ENCODE results near the gene EEA1.

EEA1 gene

DNA sequence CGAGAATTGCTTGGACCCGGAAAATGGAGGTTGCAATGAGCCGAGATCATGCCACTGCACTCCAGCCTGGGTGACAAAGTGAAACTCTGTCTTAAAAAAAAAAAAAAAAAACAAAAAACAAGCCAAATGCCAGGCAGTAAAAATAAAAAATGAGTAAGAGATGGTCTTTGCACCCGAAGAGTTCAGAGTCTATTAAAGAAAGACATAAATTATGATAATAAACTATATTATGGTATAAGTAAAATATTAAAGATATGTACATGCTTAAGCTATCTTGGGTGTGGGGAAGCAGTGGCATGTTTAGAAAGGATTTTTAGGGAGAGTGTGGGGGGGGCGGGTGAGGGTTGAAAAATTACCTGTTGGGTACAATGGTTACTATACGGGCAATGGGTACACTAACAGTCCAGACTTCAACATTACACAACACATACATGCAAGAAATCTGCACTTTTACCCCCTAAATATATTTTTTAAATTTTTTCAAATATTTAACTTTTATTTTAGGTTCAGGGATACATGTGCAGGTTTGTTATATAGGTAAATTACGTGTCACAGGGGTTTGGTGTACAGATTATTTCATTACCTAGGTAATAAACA is 99.3 kb downstream of the EEA1 start:
- no peaks in the 10 kb centered on the region for H3K27me3 ChIP-seq (ENCODE audit: low read length)
- H2AFZ ChIP-seq (ENCODE audit: low read depth, low read length, severe bottlenecking), result no peak overlapping the region
- H3K4me3 ChIP-seq (ENCODE audit: insufficient read depth, low read length, poor library complexity, severe bottlenecking), result no peak overlapping the region
- H3K9ac ChIP-seq (ENCODE audit: low read length), result no peak overlapping the region
- no peaks in the 10 kb centered on the region for H3K79me2 ChIP-seq (ENCODE audit: insufficient read depth, low read length)
- no peaks in the 10 kb centered on the region for H3K9me3 ChIP-seq (ENCODE audit: insufficient read depth, low read length)
- H3K4me2 ChIP-seq (ENCODE audit: low read depth, low read length, poor library complexity, severe bottlenecking), result no peak overlapping the region
- H3K36me3 ChIP-seq (ENCODE audit: low read length), result peaks cover 2% of the 10 kb centered on the region; the same call in 1 of the 2 replicates
- H3F3A ChIP-seq (ENCODE audit: insufficient read depth), result 0 out of 2 replicates have a peak, but pooled peaks cover 6% of the 10 kb centered on the region
- TF ChIP-seq, protein P1, sequence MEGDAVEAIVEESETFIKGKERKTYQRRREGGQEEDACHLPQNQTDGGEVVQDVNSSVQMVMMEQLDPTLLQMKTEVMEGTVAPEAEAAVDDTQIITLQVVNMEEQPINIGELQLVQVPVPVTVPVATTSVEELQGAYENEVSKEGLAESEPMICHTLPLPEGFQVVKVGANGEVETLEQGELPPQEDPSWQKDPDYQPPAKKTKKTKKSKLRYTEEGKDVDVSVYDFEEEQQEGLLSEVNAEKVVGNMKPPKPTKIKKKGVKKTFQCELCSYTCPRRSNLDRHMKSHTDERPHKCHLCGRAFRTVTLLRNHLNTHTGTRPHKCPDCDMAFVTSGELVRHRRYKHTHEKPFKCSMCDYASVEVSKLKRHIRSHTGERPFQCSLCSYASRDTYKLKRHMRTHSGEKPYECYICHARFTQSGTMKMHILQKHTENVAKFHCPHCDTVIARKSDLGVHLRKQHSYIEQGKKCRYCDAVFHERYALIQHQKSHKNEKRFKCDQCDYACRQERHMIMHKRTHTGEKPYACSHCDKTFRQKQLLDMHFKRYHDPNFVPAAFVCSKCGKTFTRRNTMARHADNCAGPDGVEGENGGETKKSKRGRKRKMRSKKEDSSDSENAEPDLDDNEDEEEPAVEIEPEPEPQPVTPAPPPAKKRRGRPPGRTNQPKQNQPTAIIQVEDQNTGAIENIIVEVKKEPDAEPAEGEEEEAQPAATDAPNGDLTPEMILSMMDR (IDR thresholded peaks at IDR 0.05; ENCODE audit: insufficient read depth, low read length, poor library complexity, severe bottlenecking), result no peak
- TF ChIP-seq EZH2phosphoT487 (conservative IDR thresholded peaks at IDR 0.05; ENCODE audit: low read length), result no peak
- no peaks in the 10 kb centered on the region for H3K9me2 ChIP-seq (replicated peaks; ENCODE audit: insufficient read depth, low read length)
- no peak overlapping the region for H3K27ac ChIP-seq (ENCODE audit: low read depth, low read length)
- H4K20me1 ChIP-seq (ENCODE audit: low read depth, low read length), result no peaks in the 10 kb centered on the region

DNA sequence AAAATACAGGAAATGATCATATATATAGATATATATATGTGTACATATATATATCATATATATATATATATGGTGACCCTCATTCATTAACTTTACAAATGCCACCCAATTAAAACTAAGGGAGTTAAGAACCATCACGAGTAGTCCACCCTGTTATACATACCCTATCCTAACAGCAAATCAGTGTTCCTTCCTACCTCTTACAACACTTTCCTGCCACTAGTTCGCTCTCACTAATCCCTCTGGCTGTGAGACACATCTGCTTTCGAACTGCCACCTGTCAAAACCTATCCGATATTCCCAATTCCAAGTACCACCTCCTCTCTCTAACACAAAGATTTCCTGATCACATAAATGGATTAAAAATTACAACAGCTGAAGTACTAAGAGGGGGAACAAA is 100.5 kb downstream of the EEA1 start:
- H3K27ac ChIP-seq (ENCODE audit: low read depth, low read length), result no peak overlapping the region
- no peaks in the 10 kb centered on the region for H3K79me2 ChIP-seq (ENCODE audit: insufficient read depth, low read length)
- no peak overlapping the region for H2AFZ ChIP-seq (ENCODE audit: low read depth, low read length, severe bottlenecking)
- TF ChIP-seq EZH2phosphoT487 (conservative IDR thresholded peaks at IDR 0.05; ENCODE audit: low read length), result no peak
- no peaks in the 10 kb centered on the region for H3K27me3 ChIP-seq (ENCODE audit: low read length)
- H3K9me3 ChIP-seq (ENCODE audit: insufficient read depth, low read length), result no peaks in the 10 kb centered on the region
- H3K36me3 ChIP-seq (ENCODE audit: low read length), result peaks cover 2% of the 10 kb centered on the region; the same call in 1 of the 2 replicates
- no peak overlapping the region for H3K9ac ChIP-seq (ENCODE audit: low read length)
- H4K20me1 ChIP-seq (ENCODE audit: low read depth, low read length), result no peaks in the 10 kb centered on the region
- H3K4me3 ChIP-seq (ENCODE audit: insufficient read depth, low read length, poor library complexity, severe bottlenecking), result no peak overlapping the region
- no peak overlapping the region for H3K4me2 ChIP-seq (ENCODE audit: low read depth, low read length, poor library complexity, severe bottlenecking)
- H3K9me2 ChIP-seq (replicated peaks; ENCODE audit: insufficient read depth, low read length), result no peaks in the 10 kb centered on the region
- H3F3A ChIP-seq (ENCODE audit: insufficient read depth), result 0 out of 2 replicates have a peak, but pooled peaks cover 6% of the 10 kb centered on the region

DNA sequence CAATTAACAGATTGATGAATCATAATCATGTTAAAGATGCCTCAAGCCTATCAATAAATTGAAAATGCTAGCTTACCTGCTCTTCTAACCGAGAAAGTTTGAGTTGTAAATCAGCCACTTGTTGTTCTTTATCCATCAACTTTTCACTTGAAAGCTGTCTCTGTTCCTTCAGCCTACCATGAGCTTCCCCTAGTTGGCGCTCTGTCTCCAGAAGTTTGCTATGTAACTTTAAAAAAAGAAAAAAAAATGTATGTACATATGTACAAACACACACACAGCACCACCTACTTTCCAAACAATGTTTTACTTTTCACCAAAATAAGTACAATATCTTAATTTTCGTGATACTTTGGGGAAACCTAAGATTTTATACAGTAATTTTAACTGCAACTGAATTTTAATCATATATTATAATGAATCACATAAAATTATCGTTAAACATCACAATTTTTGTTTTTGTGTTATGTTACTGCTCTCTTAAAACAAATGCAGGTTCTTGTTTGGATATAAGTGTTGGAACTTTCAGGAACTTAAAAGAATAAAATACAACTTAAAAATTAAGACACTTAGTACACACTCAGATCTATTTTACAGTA is 101.2 kb downstream of the EEA1 start:
- Histone ChIP-seq H3K9ac (ENCODE audit: low read length) (no peak overlapping the region), H3K79me2 (ENCODE audit: insufficient read depth, low read length) (no peaks in the 10 kb centered on the region), H3K9me2 (replicated peaks; ENCODE audit: insufficient read depth, low read length) (no peaks in the 10 kb centered on the region), H3K27me3 (ENCODE audit: low read length) (no peaks in the 10 kb centered on the region), H3K9me3 (ENCODE audit: insufficient read depth, low read length) (no peaks in the 10 kb centered on the region), H3F3A (ENCODE audit: insufficient read depth) (0 out of 2 replicates have a peak, but pooled peaks cover 6% of the 10 kb centered on the region), H3K4me3 (ENCODE audit: insufficient read depth, low read length, poor library complexity, severe bottlenecking) (no peak overlapping the region), H4K20me1 (ENCODE audit: low read depth, low read length) (no peaks in the 10 kb centered on the region), H3K36me3 (ENCODE audit: low read length) (peaks cover 2% of the 10 kb centered on the region; the same call in 1 of the 2 replicates), H3K27ac (ENCODE audit: low read depth, low read length) (no peak overlapping the region), H3K4me2 (ENCODE audit: low read depth, low read length, poor library complexity, severe bottlenecking) (no peak overlapping the region), H2AFZ (ENCODE audit: low read depth, low read length, severe bottlenecking) (no peak overlapping the region)
- TF ChIP-seq, protein P1 (IDR thresholded peaks at IDR 0.05; ENCODE audit: insufficient read depth, low read length, poor library complexity, severe bottlenecking), result peak; percentile 87
- no peak for TF ChIP-seq EZH2phosphoT487 (conservative IDR thresholded peaks at IDR 0.05; ENCODE audit: low read length)

DNA sequence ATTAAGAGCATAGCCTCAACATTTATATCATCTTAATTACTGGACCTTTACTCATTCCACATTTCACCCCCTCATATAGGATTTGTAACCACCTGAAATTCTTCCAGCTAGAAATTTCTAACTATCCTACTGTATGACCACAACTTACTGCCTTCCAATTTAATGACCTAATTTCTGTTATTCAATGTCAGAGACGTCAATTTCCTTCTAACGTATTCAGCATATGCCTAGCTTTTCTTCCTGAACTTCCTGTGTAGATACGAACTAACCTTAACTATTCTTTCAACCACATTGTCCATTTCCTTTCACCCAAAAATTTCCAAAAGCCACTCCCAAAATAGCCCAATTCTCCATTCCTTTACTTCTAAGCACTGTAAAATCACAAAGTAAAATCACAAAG is 108.0 kb downstream of the EEA1 start:
- H4K20me1 ChIP-seq (ENCODE audit: low read depth, low read length), result no peaks in the 10 kb centered on the region
- H2AFZ ChIP-seq (ENCODE audit: low read depth, low read length, severe bottlenecking), result no peak overlapping the region
- no peak overlapping the region for H3K9ac ChIP-seq (ENCODE audit: low read length)
- H3K36me3 ChIP-seq (ENCODE audit: low read length), result peaks cover 9% of the 10 kb centered on the region; the same call in 1 of the 2 replicates
- H3K9me2 ChIP-seq (replicated peaks; ENCODE audit: insufficient read depth, low read length), result no peaks in the 10 kb centered on the region
- 0 out of 2 replicates have a peak, but pooled peaks cover 2% of the 10 kb centered on the region for H3F3A ChIP-seq (ENCODE audit: insufficient read depth)
- no peak overlapping the region for H3K4me2 ChIP-seq (ENCODE audit: low read depth, low read length, poor library complexity, severe bottlenecking)
- TF ChIP-seq, protein P1 (IDR thresholded peaks at IDR 0.05; ENCODE audit: insufficient read depth, low read length, poor library complexity, severe bottlenecking), result no peak
- no peak for TF ChIP-seq EZH2phosphoT487 (conservative IDR thresholded peaks at IDR 0.05; ENCODE audit: low read length)
- H3K27me3 ChIP-seq (ENCODE audit: low read length), result no peaks in the 10 kb centered on the region
- no peak overlapping the region for H3K27ac ChIP-seq (ENCODE audit: low read depth, low read length)
- H3K4me3 ChIP-seq (ENCODE audit: insufficient read depth, low read length, poor library complexity, severe bottlenecking), result no peak overlapping the region
- no peaks in the 10 kb centered on the region for H3K9me3 ChIP-seq (ENCODE audit: insufficient read depth, low read length)
- H3K79me2 ChIP-seq (ENCODE audit: insufficient read depth, low read length), result no peaks in the 10 kb centered on the region
